GM12892 (cell line): Measurements from ENCODE around the gene SNRNP25.

ENCODE experiments used
- POLR2A ChIP-seq: IDR thresholded peaks from 2 replicates; pipeline ENCODE4 v1.6.1; 2011; ENCODE audit warnings: low read depth, low read length, control low read depth
- POLR2AphosphoS5 ChIP-seq: IDR thresholded peaks from 2 replicates; pipeline ENCODE4 v1.6.1; 2011; ENCODE audit warnings: low read depth, low read length, control low read depth
- TAF1 ChIP-seq: IDR thresholded peaks from 2 replicates; pipeline ENCODE4 v1.6.1; 2011; ENCODE audit warnings: low read depth, mild to moderate bottlenecking, control low read depth, low read length, borderline replicate concordance

GRCh38 chr16:67884-68789 is 14.5 kb downstream of the SNRNP25 start:
- no peak for TF ChIP-seq POLR2AphosphoS5
- no peak for TF ChIP-seq POLR2A
- no peak for TF ChIP-seq TAF1
